ENCODE results near the gene POLR2B.
A peak's percentile ranks its signal among the peaks of the same experiment; 100 is the strongest.
"Not testable (repeated sequence)": the region's sequence is repeated elsewhere in the genome, so short reads cannot be mapped to it uniquely, and the experiment has no call there.

The POLR2B gene

GRCh38 chr4:57047046-57047445 lies 68.3 kb downstream of the POLR2B start:
- H3K4me3 ChIP-seq: not testable (repeated sequence)
- peak overlapping the region in 1 of 21 experiments; percentile 83 for H3K27ac ChIP-seq

GRCh38 chr4:57048590-57049304 lies 70.1 kb downstream of the POLR2B start:
- peak overlapping the region in 5 of 21 experiments; percentile 9 to 36 (median 13) for H3K27ac ChIP-seq
- H3K4me3 ChIP-seq: no peak overlapping the region

GRCh38 chr4:57051095-57051494 lies 72.4 kb downstream of the POLR2B start:
- H3K4me3 ChIP-seq: no peak overlapping the region
- H3K27ac ChIP-seq: peak overlapping the region in 5 of 21 experiments; percentile 4 to 60 (median 35)

GRCh38 chr4:57051524-57051923 lies 72.8 kb downstream of the POLR2B start:
- peak overlapping the region in 6 of 21 experiments; percentile 13 to 60 (median 35) for H3K27ac ChIP-seq

GRCh38 chr4:57053508-57053907 lies 74.8 kb downstream of the POLR2B start:
- Histone ChIP-seq H3K27ac (peak overlapping the region in 2 of 21 experiments; percentile 3 to 26), H3K4me3 (no peak overlapping the region)

More at GRCh38 chr4:57051524-57051923, 72.8 kb downstream of the POLR2B start:
- H3K4me3 ChIP-seq: no peak overlapping the region

GRCh38 chr4:57055886-57056285 lies 77.2 kb downstream of the POLR2B start:
- H3K27ac ChIP-seq: no peak overlapping the region
- no peak overlapping the region for H3K4me3 ChIP-seq

- peak overlapping the region in 2 of 21 experiments; percentile 8 to 33 for H3K27ac ChIP-seq
- H3K4me3 ChIP-seq: no peak overlapping the region
Observed at GRCh38 chr4:57059890-57060716, 81.4 kb downstream of the POLR2B start.

GRCh38 chr4:57060717-57061067 lies 82.0 kb downstream of the POLR2B start:
- H3K27ac ChIP-seq: peak overlapping the region in 2 of 21 experiments; percentile 8 to 33

GRCh38 chr4:57061395-57061794 lies 82.7 kb downstream of the POLR2B start:
- Histone ChIP-seq H3K27ac (no peak overlapping the region), H3K4me3 (no peak overlapping the region)

More at GRCh38 chr4:57060717-57061067, 82.0 kb downstream of the POLR2B start:
- H3K4me3 ChIP-seq: not testable (repeated sequence)

- Histone ChIP-seq H3K27ac (peak overlapping the region in 1 of 21 experiments; percentile 79), H3K4me3 (no peak overlapping the region)
Observed at GRCh38 chr4:57063518-57063917, 84.8 kb downstream of the POLR2B start.

GRCh38 chr4:57064120-57064519 lies 85.4 kb downstream of the POLR2B start:
- H3K27ac ChIP-seq: peak overlapping the region in 6 of 21 experiments; percentile 20 to 79 (median 44)
- H3K4me3 ChIP-seq: no peak overlapping the region

- Histone ChIP-seq H3K27ac (peak overlapping the region in 17 of 21 experiments; percentile 10 to 79 (median 48)), H3K4me3 (no peak overlapping the region)
Observed at GRCh38 chr4:57064811-57065711, 86.4 kb downstream of the POLR2B start.

GRCh38 chr4:57065730-57066482 lies 87.2 kb downstream of the POLR2B start:
- Histone ChIP-seq H3K4me3 (no peak overlapping the region), H3K27ac (peak overlapping the region in 13 of 21 experiments; percentile 10 to 79 (median 53))

- peak overlapping the region in 2 of 21 experiments; percentile 45 to 54 for H3K27ac ChIP-seq
- H3K4me3 ChIP-seq: no peak overlapping the region
Observed at GRCh38 chr4:57068237-57068981, 89.7 kb downstream of the POLR2B start.

GRCh38 chr4:57070461-57070860 lies 91.8 kb downstream of the POLR2B start:
- Histone ChIP-seq H3K4me3 (no peak overlapping the region), H3K27ac (no peak overlapping the region)

GRCh38 chr4:57071326-57071725 lies 92.6 kb downstream of the POLR2B start:
- H3K4me3 ChIP-seq: no peak overlapping the region
- peak overlapping the region in 7 of 21 experiments; percentile 2 to 68 (median 35) for H3K27ac ChIP-seq

GRCh38 chr4:57073559-57073958 lies 94.9 kb downstream of the POLR2B start:
- peak overlapping the region in 5 of 21 experiments; percentile 5 to 43 (median 32) for H3K27ac ChIP-seq
- H3K4me3 ChIP-seq: no peak overlapping the region

GRCh38 chr4:57074744-57075143 lies 96.0 kb downstream of the POLR2B start:
- peak overlapping the region in 8 of 21 experiments; percentile 13 to 75 (median 38) for H3K27ac ChIP-seq

More at GRCh38 chr4:57074744-57075143, 96.0 kb downstream of the POLR2B start:
- no peak overlapping the region for H3K4me3 ChIP-seq
